Measurements from ENCODE around the gene NGEF.

NGEF gene

DNA sequence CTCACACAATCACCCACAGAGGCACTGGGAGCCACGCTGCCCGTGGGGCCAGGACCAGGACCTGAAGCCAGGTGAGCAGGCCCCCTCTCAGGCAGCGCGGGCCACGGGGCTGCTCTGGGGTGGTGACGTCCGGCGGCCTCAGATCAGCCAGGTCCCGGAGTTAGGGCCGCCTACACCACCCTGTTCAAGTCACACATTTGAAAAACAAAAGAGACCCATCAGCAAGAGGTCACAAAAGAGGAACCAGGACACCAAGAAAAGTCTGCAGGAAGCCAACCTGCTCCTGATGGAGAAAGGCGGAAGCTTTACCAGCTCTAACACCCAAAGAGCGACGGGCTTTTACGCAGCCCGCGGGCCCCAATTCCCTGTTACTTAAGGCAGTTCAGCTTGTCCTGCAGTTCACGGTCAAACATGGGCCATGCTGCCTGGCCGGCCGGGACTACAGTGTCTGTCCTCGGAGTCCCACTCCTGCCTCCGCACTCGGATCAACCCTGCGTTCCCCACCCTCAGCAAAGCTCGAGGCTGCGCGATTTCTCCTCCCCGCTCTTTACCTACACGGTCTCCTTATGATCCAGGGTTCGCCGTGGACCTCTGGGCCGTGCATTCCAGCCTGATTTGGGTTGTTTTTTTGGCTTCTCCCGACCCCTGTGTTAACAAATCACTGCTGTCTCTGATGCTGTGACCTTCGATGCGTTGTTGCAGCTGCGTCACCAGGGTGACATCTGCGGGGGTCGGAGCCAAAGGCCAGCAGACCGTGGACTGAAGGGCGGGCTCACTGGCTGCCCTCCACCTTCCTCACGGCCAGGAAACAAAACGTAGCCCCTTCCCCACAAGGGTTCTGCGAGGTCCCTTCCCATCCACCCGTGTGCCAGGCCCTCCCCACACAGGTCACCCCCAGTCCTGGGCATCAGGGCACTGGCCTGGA is 112.0 kb downstream of the NGEF start:
- H3K9me3 ChIP-seq, result no peaks in the 10 kb centered on the region
- no peak overlapping the region for H3K4me3 ChIP-seq
- no peak overlapping the region for H3K27ac ChIP-seq
- H3K27me3 ChIP-seq, result peaks cover 0 to 10% of the 10 kb centered on the region in 2 donors
- no peaks in the 10 kb centered on the region for H3K4me1 ChIP-seq
- intact Hi-C loops (cut with DNase I; ENCODE audit: low total_unique reads), result no loop called here
- peak in 1 of 2 donors; percentile 53 for DNase-seq
- no peaks in the 10 kb centered on the region for H3K36me3 ChIP-seq
- TF ChIP-seq, protein P1, sequence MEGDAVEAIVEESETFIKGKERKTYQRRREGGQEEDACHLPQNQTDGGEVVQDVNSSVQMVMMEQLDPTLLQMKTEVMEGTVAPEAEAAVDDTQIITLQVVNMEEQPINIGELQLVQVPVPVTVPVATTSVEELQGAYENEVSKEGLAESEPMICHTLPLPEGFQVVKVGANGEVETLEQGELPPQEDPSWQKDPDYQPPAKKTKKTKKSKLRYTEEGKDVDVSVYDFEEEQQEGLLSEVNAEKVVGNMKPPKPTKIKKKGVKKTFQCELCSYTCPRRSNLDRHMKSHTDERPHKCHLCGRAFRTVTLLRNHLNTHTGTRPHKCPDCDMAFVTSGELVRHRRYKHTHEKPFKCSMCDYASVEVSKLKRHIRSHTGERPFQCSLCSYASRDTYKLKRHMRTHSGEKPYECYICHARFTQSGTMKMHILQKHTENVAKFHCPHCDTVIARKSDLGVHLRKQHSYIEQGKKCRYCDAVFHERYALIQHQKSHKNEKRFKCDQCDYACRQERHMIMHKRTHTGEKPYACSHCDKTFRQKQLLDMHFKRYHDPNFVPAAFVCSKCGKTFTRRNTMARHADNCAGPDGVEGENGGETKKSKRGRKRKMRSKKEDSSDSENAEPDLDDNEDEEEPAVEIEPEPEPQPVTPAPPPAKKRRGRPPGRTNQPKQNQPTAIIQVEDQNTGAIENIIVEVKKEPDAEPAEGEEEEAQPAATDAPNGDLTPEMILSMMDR (IDR thresholded peaks at IDR 0.05), result no peak

DNA sequence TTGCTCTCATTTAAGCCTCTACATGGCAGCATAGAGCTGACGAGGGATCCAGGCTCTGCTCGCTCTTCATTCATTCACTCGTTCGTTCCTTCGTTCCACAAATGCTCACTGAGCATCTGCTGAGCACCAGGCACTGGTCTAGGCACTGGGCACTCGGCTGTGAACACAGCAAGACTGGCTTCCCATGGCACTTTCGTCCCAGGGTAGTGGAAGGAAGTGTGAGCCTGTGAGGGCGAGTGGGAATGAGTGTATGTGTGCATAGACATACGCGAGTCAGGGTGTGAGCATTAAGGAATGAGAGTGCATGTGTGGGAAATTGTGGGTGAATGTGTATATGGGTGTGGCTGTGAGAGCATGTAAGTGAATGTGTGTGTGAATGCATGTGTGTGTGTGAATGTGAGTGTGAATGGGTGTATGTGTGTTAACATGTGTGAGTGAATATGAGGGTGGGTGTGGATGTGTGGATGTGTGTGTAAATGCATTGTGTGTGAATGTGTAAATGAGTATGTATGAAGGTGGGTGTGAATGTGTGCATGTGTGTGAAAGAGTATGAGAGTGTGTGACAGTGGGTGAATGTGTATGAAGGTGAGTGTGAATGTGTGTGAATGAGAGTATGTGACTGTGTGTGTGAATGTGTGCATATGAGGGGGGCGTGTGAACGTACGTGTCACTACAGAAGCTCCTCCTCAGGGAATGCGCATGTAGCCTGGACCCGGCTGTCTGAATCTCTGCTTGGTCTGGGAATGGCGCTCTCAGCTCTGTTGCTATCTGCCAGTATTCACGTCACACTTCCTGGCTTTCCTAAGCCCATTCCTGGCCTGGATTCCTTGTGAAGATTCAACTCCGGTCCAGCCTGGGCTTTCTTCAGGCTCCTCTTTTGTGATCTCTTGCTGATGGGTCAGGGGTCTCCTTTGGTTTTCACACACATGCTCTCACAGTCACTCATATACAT is 114.2 kb downstream of the NGEF start:
- Histone ChIP-seq H3K27me3 (peaks cover 0 to 16% of the 10 kb centered on the region in 2 donors), H3K9me3 (no peaks in the 10 kb centered on the region), H3K36me3 (no peaks in the 10 kb centered on the region), H3K27ac (no peak overlapping the region), H3K4me3 (no peak overlapping the region), H3K4me1 (no peaks in the 10 kb centered on the region)
- intact Hi-C loops (cut with DNase I; ENCODE audit: low total_unique reads), result no loop called here
- TF ChIP-seq, protein P1 (IDR thresholded peaks at IDR 0.05), result no peak
- peak in 1 of 2 donors; percentile 37 for DNase-seq

DNA sequence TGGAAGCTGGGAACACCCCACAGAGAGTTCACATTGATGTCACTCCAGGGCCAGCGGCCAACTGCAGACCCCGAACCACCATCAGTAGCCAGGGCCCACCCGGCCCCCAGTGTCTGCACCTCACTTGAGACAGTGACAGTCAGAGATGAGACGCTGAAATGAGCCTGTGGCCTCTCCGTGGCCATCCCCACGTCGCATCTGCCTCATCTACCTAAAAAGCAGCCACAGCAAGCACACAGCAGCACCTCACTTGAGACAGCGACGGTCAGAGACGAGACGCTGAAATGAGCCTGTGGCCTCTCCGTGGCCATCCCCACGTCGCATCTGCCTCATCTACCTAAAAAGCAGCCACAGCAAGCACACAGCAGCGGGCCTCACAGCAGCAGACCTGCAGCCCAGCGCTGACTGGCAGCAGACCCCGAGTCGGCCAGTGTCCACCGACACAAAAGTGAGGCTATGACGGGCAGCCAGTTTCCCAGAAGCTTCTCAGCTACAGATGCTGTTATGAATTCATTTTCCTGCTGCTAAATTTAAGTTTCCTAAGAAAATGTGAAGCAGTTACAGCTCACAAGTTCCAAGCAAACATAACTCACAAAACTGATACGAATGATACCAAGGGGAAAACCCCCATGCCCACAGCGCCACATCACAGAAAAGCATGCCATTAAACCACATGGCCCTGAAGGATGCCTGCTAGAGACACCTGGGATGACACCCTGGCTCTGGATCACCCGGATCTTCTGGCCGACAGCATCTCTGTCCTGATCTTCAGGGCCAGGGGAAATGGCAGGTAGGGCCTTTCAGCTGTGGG is 115.3 kb downstream of the NGEF start:
- H3K9me3 ChIP-seq, result no peaks in the 10 kb centered on the region
- H3K27me3 ChIP-seq, result peaks cover 0 to 19% of the 10 kb centered on the region in 2 donors
- no peak overlapping the region for H3K27ac ChIP-seq
- intact Hi-C loops (cut with DNase I; ENCODE audit: low total_unique reads), result no loop called here
- no peak overlapping the region for H3K4me3 ChIP-seq
- no peaks in the 10 kb centered on the region for H3K36me3 ChIP-seq
- peak; percentile 1 to 45 for DNase-seq
- TF ChIP-seq, protein P1 (IDR thresholded peaks at IDR 0.05), result no peak
- H3K4me1 ChIP-seq, result no peaks in the 10 kb centered on the region

DNA sequence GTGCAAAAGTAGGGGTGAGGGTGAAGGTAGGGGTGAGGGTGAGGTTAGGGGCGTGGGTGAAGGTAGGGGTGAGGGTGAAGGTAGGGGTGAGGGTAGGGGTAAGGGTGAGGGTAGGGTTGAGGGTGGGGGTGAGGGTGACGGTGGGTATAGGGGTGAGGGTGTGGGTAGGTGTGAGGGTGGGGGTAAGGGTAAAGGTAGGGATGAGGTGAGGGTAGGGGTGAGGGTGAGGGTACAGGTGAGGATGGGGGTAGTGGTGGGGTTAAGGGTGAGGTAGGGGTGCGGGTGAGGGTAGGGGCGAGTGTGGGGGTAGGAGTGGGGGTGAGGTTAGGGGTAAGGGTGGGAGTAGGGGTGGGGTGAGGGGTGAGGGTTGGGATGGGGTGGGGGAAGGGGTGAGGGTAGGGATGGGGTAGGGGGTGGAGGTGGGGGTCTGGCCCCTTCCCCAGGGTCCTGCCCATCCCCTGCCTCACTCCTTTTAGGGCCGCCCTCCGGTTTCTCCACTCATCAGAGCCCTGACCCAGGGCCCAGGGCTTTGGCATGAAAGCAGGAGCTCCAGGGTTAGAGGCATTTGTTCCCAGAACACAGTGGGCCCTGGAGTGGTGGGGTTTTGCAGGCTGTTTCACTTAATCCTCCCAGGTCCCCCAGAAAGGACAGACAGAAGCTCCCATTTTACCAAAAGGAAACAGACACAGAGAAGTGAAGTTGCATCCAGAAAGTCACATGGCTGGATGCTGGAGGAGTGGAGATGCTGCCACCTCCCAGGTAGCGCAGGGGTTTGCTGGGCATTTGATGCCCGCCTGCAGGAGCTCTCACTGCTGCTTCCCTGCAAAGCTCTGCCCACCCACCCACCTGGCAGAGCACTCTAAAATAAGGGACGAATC is 116.1 kb downstream of the NGEF start:
- H3K36me3 ChIP-seq, result no peaks in the 10 kb centered on the region
- H3K9me3 ChIP-seq, result no peaks in the 10 kb centered on the region
- no peak overlapping the region for H3K27ac ChIP-seq
- TF ChIP-seq, protein P1 (IDR thresholded peaks at IDR 0.05), result no peak
- peak; percentile 15 to 21 for DNase-seq
- H3K27me3 ChIP-seq, result peaks cover 0 to 16% of the 10 kb centered on the region in 2 donors
- no peak overlapping the region for H3K4me3 ChIP-seq
- H3K4me1 ChIP-seq, result no peaks in the 10 kb centered on the region
- intact Hi-C loops (cut with DNase I; ENCODE audit: low total_unique reads), result no loop called here

Measured in tibial artery (tissue), 4 donors.